Right lung (tissue), 5 donors: ENCODE measurements around the gene ANXA2. TPM values are rescaled to one million over a fixed set of nuclear protein-coding genes. Genes with fewer than 3 reads are reported as not detected.
A peak's percentile ranks its signal among the peaks of the same experiment; 100 is the strongest.
"Not testable (repeated sequence)": the region's sequence is repeated elsewhere in the genome, so short reads cannot be mapped to it uniquely, and the experiment has no call there.

Source experiments
- DNase-seq, 2 donors: peaks; one replicate each; pipeline ENCODE4 v3.0.0-alpha.2; 2013
- polyA plus RNA-seq, 5 donors: library from polyadenylated mRNA; unstranded; fragments of 120-200 nt; gene quantifications; one replicate each; pipeline versions ENCODE4 v1.2.1 to v1.2.3, GENCODE V29; 2013; ENCODE audit warnings: inconsistent platforms in 1 of 5, low replicate concordance in 1 of 5; ENCODE audit not compliant: insufficient read length in 5 of 5, insufficient read depth in 1 of 5

Gene ANXA2
- polyA plus RNA-seq, 5 donors: 612 to 791 (median 713) TPM

DNA sequence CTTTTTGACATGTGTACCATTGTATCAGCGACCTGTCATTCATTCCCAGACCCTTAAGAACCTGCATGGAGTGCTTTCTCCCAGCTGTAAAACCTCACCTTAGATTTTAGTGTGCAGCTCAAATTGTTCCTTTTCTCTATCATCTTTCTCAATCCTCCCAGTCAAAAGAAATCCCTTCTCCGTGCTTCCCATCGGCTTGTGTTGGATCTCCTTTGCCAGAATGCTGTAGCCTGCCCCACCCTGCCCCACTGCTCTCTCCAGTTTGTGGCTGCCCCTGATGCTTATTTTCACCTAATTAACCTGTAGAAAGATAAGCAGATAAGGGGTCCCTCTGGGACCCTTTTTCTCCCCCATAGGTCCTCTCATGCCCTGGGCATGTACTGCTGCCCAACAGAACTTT is 51.1 kb downstream of the ANXA2 start:
- no peak for DNase-seq

DNA sequence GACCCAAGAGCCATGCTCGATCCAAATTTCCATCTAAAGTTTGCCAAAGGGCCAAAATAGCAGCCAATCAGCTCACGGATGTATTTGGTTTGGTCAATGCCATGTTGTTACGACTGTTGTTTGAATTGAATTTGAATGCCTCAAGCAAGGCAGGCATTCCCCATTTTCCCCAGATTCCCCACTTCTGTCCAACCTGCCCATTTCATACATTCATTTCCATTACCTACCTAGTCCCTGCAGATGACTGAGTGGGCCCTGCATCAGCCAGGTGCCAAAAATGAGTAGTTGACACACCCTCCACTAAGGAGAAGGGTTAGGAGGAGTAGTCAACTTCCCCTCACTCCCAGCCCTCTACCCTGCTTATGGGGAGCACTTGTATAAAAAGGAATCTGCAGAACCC is 51.7 kb downstream of the ANXA2 start:
- DNase-seq: no peak

- DNase-seq: no peak
Measured at GRCh38 chr15:60345598-60345997, 52.2 kb downstream of the ANXA2 start.

DNA sequence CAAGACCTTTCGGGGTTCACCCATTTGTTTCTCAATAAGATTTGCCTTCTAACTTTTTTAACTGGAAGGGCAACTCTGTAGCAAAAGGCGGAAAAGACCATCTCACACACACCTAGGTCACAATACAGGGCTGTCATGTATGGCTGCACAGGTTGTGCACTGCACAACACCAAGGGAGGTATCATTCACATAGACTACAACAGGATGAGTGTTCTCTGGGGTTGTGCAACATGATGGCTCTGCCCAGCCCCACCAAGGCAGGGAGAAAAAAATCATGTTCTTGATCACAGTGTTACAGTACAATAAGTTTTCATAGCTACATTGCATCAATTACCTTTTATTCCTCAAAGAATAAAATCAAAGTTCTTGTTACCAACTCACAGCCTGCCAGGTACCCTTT is 52.8 kb downstream of the ANXA2 start:
- DNase-seq: no peak

DNA sequence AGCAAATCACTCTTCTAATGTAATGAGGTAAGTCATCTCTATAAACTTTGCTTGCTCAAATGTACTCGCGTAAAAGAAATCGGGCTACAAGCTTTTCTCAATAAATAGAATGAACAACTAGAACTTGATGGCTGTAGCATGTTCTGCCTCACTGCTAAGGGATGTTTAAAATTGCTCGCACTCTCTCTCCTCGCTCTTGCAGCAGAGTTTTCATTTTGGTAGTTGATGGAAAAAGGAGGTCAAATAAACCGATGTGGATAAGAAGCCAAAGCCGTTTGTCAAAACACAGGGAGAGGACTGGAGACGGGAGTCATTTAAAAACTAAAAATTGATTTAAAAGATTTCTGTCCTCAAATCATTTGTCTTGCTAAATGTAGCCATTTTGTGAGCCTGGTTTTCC is 53.3 kb downstream of the ANXA2 start:
- no peak for DNase-seq

DNA sequence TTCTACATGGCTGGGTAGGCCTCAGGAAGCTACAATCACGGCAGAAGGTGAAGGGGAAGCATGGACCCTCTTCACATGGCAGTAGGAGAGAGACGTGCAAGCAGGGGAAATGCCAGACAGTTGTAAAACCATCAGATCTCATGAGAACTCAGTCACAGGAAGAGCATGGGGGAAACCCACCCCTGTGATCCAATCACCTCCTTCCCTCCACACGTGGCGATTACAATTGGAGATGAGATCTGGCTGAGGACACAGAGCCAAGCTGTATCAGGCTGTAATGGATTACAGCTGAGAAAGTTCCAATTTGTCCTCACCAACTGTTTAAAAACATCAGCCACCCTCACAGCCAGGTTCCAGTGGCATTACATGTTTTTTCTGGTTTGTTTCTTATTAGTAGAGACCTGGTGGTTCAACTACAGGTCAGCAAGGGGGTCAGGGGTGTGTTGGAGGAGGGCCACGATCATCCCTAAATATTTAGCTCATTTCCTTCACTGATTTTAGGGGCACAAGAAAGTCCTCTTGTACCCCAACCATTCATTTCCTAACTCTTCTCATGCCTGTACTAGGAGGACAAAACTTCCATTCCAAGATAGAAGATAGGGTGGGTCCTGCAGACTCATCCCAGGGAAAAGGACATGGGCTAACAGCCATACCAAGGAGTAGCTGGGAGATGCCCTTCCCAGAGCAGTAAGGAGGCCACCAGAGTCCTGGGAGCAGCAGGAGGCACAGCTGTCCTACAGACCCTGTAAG is 54.4 kb downstream of the ANXA2 start:
- no peak for DNase-seq

- DNase-seq: no peak
Measured at GRCh38 chr15:60340207-60340921, 57.4 kb downstream of the ANXA2 start.

GRCh38 chr15:60339236-60339635 is 58.5 kb downstream of the ANXA2 start:
- no peak for DNase-seq

DNA sequence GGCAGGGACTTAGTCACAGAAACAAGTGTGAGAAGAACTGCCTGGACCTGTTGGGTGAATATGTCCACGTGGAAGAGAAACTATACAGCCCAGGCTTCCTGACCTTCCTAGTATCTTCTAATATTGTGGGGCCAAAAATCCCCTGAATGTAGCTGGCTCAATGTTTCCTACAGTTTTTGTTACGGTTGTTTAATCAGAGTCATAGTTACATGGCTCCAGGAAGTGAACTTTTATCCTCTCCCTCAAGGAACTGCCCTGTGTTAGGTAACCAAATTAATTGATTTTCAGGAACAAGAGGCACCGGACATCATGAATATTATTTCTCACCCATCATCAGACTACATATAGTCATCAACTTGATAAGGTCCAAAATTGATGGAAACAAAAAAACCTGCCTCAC is 59.0 kb downstream of the ANXA2 start:
- no peak for DNase-seq

DNA sequence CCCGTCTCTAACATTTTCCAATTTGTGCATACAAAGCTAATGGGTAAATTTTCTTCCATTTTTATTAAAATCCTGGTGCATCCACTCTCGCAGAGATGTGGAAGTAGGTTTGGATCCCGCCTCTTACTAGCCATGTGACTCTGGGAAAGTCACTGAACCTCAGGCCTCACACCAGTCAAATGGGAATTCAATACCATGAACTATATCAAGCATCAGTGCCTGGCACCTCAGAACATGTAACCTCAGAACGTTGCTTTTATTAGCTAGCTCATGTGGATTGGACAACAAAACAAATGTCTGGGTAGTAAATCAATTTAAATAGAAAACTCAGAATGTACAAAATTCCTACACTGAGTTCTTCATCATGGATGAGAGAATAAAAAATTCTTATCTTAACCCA is 60.7 kb downstream of the ANXA2 start:
- no peak for DNase-seq

DNA sequence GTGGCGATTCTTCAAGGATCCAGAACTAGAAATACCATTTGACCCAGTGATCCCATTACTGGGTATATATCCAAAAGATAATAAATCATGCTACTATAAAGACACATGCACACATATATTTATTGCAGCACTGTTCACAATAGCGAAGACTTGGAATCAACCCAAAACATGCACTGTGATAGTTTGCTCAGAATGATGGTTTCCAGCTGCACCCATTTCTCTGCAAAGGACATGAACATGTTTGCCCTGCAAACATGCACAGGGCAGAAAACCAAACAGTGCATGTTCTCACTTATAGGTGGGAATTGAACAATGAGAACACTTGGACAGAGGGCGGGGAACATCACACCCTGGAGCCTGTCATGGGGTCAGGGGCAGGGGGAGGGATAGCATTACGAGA is 62.5 kb downstream of the ANXA2 start:
- DNase-seq: not testable (repeated sequence)

GRCh38 chr15:60328852-60329443 is 68.8 kb downstream of the ANXA2 start:
- DNase-seq: no peak

DNA sequence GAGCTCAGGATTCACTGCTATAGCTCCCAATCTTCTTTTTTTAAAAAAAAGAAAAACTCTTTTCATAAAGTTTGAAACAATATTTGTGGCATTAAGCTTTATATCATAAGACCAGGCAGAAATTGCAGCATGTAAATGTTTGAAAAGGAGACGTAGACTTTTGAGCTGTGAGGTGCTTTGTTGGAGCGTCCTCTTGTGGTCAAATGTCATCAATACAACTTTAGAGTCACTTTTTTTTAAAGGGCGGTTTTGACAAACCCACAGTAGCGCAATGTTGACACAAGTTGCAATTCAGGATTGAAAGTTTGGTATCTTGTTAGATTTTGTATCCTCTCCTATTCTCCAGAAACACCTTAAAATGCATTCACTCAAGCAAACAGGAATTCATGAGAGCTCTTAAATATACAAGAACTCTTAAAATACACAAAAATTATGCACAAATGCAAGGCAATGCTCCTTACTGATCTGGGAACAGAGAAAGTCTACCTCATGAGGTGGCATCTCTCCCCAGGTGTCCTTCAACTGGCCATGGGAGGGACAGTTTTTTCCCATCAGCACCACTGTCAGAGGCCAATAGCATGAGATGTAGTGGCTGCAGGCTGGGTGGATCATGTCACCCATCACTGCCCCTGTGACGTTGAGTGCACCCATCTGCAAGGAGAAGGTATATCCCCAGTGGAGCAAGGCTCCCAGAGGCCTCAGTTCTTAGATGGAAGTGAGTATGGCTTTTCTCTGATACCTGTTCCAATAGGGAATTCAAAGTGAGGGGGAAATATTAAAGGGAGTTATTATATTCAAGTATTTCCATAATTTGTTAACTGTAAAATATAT is 70.7 kb downstream of the ANXA2 start:
- DNase-seq: peak; percentile 56 to 58

- DNase-seq: no peak
Measured at GRCh38 chr15:60326343-60326742, 71.4 kb downstream of the ANXA2 start.

DNA sequence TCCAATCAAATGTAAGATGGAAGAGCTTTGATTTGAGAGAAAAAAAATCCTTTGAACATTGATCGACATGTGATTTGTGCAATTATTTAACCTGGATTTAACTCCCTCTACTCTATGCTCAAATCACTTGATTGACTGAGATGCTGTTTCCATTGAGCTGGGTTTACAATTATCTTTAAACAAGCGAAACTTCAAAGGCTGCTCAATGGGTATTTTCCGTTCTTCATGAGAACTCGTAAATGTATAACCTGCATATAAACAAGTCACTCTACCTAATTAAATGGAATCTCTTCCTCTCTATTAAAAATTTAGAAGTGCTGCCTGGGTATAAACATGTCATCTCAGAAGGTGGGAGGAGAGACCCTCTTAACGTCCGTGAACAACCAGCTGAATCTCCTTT is 71.9 kb downstream of the ANXA2 start:
- DNase-seq: no peak

DNA sequence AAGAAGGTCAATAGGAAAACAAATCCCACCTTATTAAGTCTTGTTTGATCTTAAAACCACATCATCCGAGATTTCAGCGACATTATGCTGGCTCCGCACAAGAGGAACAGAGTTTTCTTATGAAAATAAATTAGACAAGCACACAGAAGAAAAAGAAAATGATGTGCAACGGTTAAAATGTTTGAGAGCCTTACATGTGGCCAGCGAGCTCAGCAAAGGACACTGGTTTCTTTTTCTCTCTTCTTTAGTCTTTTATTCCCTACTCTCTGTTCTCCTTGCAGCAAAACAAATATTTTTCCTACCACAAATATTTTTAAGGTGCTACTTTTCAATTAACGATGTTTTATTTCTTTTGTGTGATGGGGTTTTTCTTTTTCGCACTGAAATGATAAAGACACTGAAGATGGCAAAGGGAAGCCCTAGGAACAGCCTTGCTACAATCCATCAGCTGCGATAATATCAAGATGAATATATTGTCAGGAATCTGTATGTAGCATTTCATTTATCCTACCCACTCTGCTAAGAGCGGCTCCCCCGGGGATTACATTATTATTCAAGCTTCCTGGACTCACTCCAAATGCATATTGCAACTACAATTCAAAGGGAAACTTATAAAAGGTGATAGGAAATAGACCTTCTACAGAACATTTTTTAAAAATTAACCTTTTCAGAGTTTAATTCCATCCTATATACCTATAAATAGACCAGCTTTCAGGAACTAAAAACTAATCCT is 72.9 kb downstream of the ANXA2 start:
- DNase-seq: no peak

DNA sequence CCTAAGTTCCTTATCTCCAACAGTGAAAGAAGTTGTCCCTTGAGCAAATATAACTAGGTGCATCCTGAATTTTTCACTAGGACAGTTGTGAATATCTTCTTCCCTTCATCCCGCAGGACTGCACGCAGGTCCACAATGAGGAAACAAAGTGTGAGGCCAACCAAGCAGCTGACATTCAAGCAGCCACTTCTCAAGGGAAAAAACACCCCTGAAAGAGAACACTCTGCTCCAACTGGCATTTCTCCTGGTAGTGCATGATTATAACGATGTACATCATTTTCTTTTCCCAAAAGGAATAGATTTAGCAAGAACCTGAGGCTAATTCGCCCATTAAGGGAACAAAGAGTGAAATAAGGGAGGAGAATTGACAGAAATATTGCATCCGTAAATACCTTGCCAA is 74.5 kb downstream of the ANXA2 start:
- no peak for DNase-seq

GRCh38 chr15:60320365-60320764 is 77.4 kb downstream of the ANXA2 start:
- no peak for DNase-seq

- no peak for DNase-seq
Measured at GRCh38 chr15:60318216-60318867, 79.4 kb downstream of the ANXA2 start.

- DNase-seq: no peak
Measured at GRCh38 chr15:60316961-60317360, 80.8 kb downstream of the ANXA2 start.

- no peak for DNase-seq
Measured at GRCh38 chr15:60315878-60316277, 81.9 kb downstream of the ANXA2 start.
